Measurements from ENCODE around the gene REXO1.

- TF ChIP-seq POLR2AphosphoS5 (IDR thresholded peaks at IDR 0.05; ENCODE audit: borderline replicate concordance, low read depth, low read length) (no peak), EZH2 (IDR thresholded peaks at IDR 0.05) (no peak)
These were observed 24.7 kb upstream of the REXO1 start for GRCh38 chr19:1872807-1873523.
